Naive thymus-derived CD4-positive, alpha-beta T cell (primary cell): ENCODE data around the gene ARHGEF33. TPM values are rescaled to one million over a fixed set of nuclear protein-coding genes. Genes with fewer than 3 reads are reported as not detected.
A peak's percentile ranks its signal among the peaks of the same experiment; 100 is the strongest.

ENCODE experiments used
- ATAC-seq: fragments of 150-1000 bp; cut with Tn5 transposase; 2 replicates; pipeline ENCODE4 v1.10.0; 2021; ENCODE audit warnings: mild to moderate bottlenecking, moderate library complexity
- CTCF ChIA-PET: fragments of 350-600 bp; sonication (Branson Sonifier 250); formaldehyde crosslinking; loops from one replicate; lab custom pipeline; 2021; ENCODE audit warnings: antibody characterized with exemption; lab: Charles Lee
- POLR2A ChIA-PET: fragments of 350-600 bp; sonication (Branson Sonifier 250); formaldehyde crosslinking; loops from one replicate; lab custom pipeline; 2021; ENCODE audit warnings: antibody characterized with exemption, inconsistent platforms; lab: Charles Lee
- DNase-seq, 9 donors: peaks; one replicate each; pipeline versions ENCODE4 v3.0.0 to v3.0.0-alpha.2; 2020 to 2022; ENCODE audit warnings: mixed read lengths in 1 of 9
- H3K27ac ChIP-seq: one replicate; pipeline ENCODE4 v1.7.0; 2013; ENCODE audit warnings: mild to moderate bottlenecking, low read depth, low read length, moderate library complexity
- H3K27me3 ChIP-seq, 2 donors: one replicate each; pipeline ENCODE4 v1.7.0; 2013; ENCODE audit warnings: low read length in 2 of 2, mild to moderate bottlenecking in 2 of 2, moderate library complexity in 2 of 2; ENCODE audit not compliant: control insufficient read depth in 2 of 2, insufficient read depth in 2 of 2
- H3K36me3 ChIP-seq, 3 experiments: 1 replicate in 2 of 3; 2 replicates in 1 of 3; pipeline ENCODE4 v1.7.0; 2013; ENCODE audit warnings: low read length in 3 of 3, mild to moderate bottlenecking in 3 of 3, moderate library complexity in 1 of 3; ENCODE audit not compliant: insufficient read depth in 3 of 3, control insufficient read depth in 2 of 3
- H3K4me1 ChIP-seq, 2 donors: one replicate each; pipeline ENCODE4 v1.7.0; 2013; ENCODE audit warnings: low read length in 2 of 2, mild to moderate bottlenecking in 2 of 2, moderate library complexity in 1 of 2; ENCODE audit not compliant: control insufficient read depth in 2 of 2, insufficient read depth in 2 of 2
- H3K4me3 ChIP-seq: 2 replicates; pipeline ENCODE4 v1.7.0; 2013; ENCODE audit warnings: mild to moderate bottlenecking, low read length
- H3K9me3 ChIP-seq, 3 experiments: 1 replicate in 2 of 3; 2 replicates in 1 of 3; pipeline ENCODE4 v1.7.0; 2013; ENCODE audit warnings: low read length in 3 of 3; ENCODE audit not compliant: control insufficient read depth in 2 of 3
- H3K27ac Mint-ChIP-seq, 9 donors: one replicate each; pipeline ENCODE4 v1.8.0; 2020 to 2022; ENCODE audit warnings: mixed read lengths in 9 of 9, mild to moderate bottlenecking in 8 of 9, moderate library complexity in 5 of 9, inconsistent platforms in 2 of 9
- H3K27me3 Mint-ChIP-seq, 5 donors: one replicate each; pipeline ENCODE4 v1.8.0; 2021 to 2022; ENCODE audit warnings: mixed read lengths in 5 of 5, mild to moderate bottlenecking in 1 of 5
- H3K36me3 Mint-ChIP-seq, 5 donors: one replicate each; pipeline ENCODE4 v1.8.0; 2020 to 2022; ENCODE audit warnings: mixed read lengths in 5 of 5, mild to moderate bottlenecking in 3 of 5, inconsistent platforms in 1 of 5
- H3K4me1 Mint-ChIP-seq, 7 donors: one replicate each; pipeline ENCODE4 v1.8.0; 2020 to 2022; ENCODE audit warnings: mixed read lengths in 7 of 7, mild to moderate bottlenecking in 3 of 7, inconsistent platforms in 1 of 7
- H3K4me3 Mint-ChIP-seq, 10 donors: one replicate each; pipeline ENCODE4 v1.8.0; 2020 to 2022; ENCODE audit warnings: mild to moderate bottlenecking in 10 of 10, mixed read lengths in 10 of 10, moderate library complexity in 6 of 10, inconsistent platforms in 2 of 10
- H3K9me3 Mint-ChIP-seq, 11 donors: one replicate each; pipeline ENCODE4 v1.8.0; 2020 to 2022; ENCODE audit warnings: mixed read lengths in 11 of 11, mild to moderate bottlenecking in 4 of 11, inconsistent platforms in 1 of 11, moderate library complexity in 1 of 11
- intact Hi-C, 2 donors: fragments of 100-400 bp; cut with micrococcal nuclease; formaldehyde crosslinking; loops; one replicate each; pipeline ENCODE4 v1.15.1; 2023
- polyA plus RNA-seq, 2 donors: library from polyadenylated mRNA; unstranded; fragments of 300-500 nt; fragmentation: Illumina TruSeq; gene quantifications; one replicate each; pipeline ENCODE4 v1.2.3, GENCODE V29; 2021
- total RNA-seq, 6 experiments: library from RNA in 5 of 6; stranded (reverse) in 5 of 6; gene quantifications; 1 replicate in 5 of 6; 2 replicates in 1 of 6; pipeline ENCODE4 v1.2.3 and lab custom pipeline; 2021 to 2026

ARHGEF33 gene
- total and polyA plus RNA-seq, 7 experiments from 2014 or later, result 0.11 to 0.84 (median 0.69) TPM; not detected in 4

DNA sequence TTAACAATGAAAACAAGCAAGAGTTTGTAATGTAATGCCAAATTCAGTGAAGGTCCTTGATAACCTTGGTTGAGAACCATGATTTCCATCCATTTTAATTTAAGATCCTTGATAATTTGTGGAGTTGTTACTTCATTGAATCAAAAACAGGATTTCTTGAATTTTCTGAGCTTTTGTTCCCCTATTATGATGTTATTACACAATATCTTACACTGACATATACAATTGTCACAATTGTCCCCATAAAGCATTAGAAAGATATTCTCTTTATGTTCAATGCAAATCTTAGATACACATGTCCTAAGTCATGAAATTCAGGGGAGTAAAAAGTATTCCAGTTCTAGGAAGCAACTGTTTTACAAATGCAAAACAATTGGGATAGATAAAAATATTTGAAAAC, 83.6 kb downstream of the ARHGEF33 start:
- no peak for ATAC-seq
- Histone ChIP-seq H3K27ac (no peak overlapping the region), H3K9me3 (no peaks in the 10 kb centered on the region), H3K36me3 (no peaks in the 10 kb centered on the region), H3K27me3 (no peaks in the 10 kb centered on the region), H3K4me3 (no peak overlapping the region), H3K4me1 (no peaks in the 10 kb centered on the region)
- no peaks in the 10 kb centered on the region for H3K9me3 Mint-ChIP-seq
- ChIA-PET CTCF (no interaction called here), POLR2A (interaction anchor here (0.6 kb wide), 1 partner anchor 222 kb away, joined by 3 read pairs; no protein-coding TSS in a partner anchor)
- no peak for DNase-seq
- intact Hi-C loops, result no loop called here
- H3K27me3 Mint-ChIP-seq, result peaks cover 0 to 4% (median 0%) of the 10 kb centered on the region in 5 donors
- H3K36me3 Mint-ChIP-seq, result peaks cover 0 to 11% (median 0%) of the 10 kb centered on the region in 5 donors
- peaks cover 0 to 2% (median 0%) of the 10 kb centered on the region in 7 donors for H3K4me1 Mint-ChIP-seq
- no peak overlapping the region for H3K4me3 Mint-ChIP-seq
- no peak overlapping the region for H3K27ac Mint-ChIP-seq

DNA sequence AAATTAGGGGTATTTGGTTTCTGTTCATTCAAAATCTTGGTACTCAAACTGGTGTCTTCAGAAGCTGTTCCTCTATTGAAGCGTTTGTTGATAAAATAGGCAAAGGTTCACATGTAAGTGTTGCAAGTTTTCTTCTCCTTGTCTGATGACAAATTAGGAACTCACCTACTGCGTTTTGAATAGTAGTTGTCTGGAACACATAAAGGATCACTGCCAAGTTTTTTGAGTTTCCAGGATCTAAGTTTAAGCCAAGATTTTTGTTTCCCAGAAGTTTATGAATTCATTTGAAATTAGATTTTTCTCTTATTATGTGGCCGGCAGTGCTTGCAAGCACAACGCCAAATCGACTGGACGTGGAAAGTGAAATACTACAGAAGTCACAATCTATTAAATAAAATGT, 85.4 kb downstream of the ARHGEF33 start:
- POLR2A ChIA-PET, result no interaction called here
- CTCF ChIA-PET, result no interaction called here

DNA sequence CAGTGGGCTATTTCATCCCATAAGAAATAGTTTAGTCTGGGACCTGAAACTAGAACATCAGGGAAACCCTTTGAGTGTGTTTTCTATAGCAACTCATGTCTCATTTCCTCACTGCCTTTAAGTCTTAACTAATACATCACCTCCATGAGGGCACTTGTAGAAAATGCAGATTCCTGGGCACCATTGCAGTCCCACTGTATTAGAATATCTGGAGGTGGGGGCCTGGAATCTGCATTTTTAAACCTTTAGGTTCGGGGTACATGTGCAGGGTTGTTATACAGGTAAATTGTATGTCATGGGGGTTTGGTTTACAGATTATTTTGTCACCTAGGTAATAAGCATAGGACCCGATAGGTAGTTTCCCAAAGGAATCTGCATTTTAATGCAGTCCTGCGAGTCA, 87.4 kb downstream of the ARHGEF33 start:
- no peak overlapping the region for H3K27ac Mint-ChIP-seq
- no peaks in the 10 kb centered on the region for H3K36me3 ChIP-seq
- no peak overlapping the region for H3K27ac ChIP-seq
- no peak overlapping the region for H3K4me3 Mint-ChIP-seq
- no peaks in the 10 kb centered on the region for H3K27me3 ChIP-seq
- ChIA-PET POLR2A (no interaction called here), CTCF (no interaction called here)
- peaks cover 0 to 13% (median 0%) of the 10 kb centered on the region in 5 donors for H3K36me3 Mint-ChIP-seq
- H3K4me1 Mint-ChIP-seq, result peaks cover 0 to 3% (median 0%) of the 10 kb centered on the region in 7 donors
- intact Hi-C loops, result no loop called here
- H3K9me3 Mint-ChIP-seq, result no peaks in the 10 kb centered on the region
- DNase-seq, result no peak
- no peak overlapping the region for H3K4me3 ChIP-seq
- ATAC-seq, result no peak
- H3K4me1 ChIP-seq, result no peaks in the 10 kb centered on the region
- H3K9me3 ChIP-seq, result no peaks in the 10 kb centered on the region
- no peaks in the 10 kb centered on the region for H3K27me3 Mint-ChIP-seq

More for the DNA sequence above, 85.4 kb downstream of the ARHGEF33 start:
- no peak overlapping the region for H3K27ac ChIP-seq
- DNase-seq (no peak), ATAC-seq (no peak)
- no peaks in the 10 kb centered on the region for H3K4me1 ChIP-seq
- no peaks in the 10 kb centered on the region for H3K9me3 Mint-ChIP-seq
- H3K27me3 Mint-ChIP-seq, result peaks cover 0 to 3% (median 0%) of the 10 kb centered on the region in 5 donors
- H3K36me3 Mint-ChIP-seq, result peaks cover 0 to 14% (median 0%) of the 10 kb centered on the region in 5 donors
- H3K4me3 ChIP-seq, result no peak overlapping the region
- no peaks in the 10 kb centered on the region for H3K27me3 ChIP-seq
- no peak overlapping the region for H3K27ac Mint-ChIP-seq
- no peaks in the 10 kb centered on the region for H3K36me3 ChIP-seq
- intact Hi-C loops, result no loop called here
- peaks cover 0 to 3% (median 0%) of the 10 kb centered on the region in 7 donors for H3K4me1 Mint-ChIP-seq
- no peaks in the 10 kb centered on the region for H3K9me3 ChIP-seq
- no peak overlapping the region for H3K4me3 Mint-ChIP-seq

DNA sequence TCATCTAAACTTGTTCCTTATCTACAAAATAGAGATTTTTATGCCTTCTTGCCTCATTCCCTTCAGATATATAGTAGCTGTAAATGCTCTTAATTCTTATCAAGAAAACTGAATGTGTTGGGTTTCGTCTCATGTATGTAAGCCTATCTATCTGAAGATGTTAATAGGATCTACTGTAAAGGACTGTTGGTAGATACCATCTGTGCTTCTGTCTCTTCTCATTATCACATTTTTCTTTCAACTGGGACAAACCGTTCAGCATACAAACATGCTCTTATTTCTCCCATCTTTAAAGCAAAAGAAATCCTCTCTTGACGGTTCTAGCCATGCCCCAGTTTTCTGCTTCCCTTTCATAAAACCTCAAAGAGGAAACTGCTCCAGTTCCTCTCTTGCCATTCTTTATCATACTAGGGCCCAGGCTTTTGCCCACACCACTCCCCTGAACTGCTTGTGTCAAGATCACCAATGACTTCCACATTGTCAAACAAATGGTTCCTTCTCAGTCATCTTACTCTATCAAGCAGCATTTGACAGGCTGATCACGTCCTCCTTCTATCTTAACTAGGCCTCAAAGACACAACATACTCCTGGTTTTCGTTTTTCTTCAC, 88.7 kb downstream of the ARHGEF33 start:
- peaks cover 0 to 16% (median 0%) of the 10 kb centered on the region in 5 donors for H3K36me3 Mint-ChIP-seq
- H3K4me1 Mint-ChIP-seq, result peaks cover 0 to 6% (median 0%) of the 10 kb centered on the region in 7 donors
- ChIA-PET POLR2A (no interaction called here), CTCF (no interaction called here)
- H3K9me3 Mint-ChIP-seq, result no peaks in the 10 kb centered on the region
- intact Hi-C loops, result no loop called here
- Histone ChIP-seq H3K27ac (no peak overlapping the region), H3K27me3 (no peaks in the 10 kb centered on the region), H3K36me3 (no peaks in the 10 kb centered on the region), H3K9me3 (no peaks in the 10 kb centered on the region), H3K4me1 (no peaks in the 10 kb centered on the region), H3K4me3 (no peak overlapping the region)
- ATAC-seq (peak; percentile 50), DNase-seq (no peak)
- H3K27me3 Mint-ChIP-seq, result no peaks in the 10 kb centered on the region
- no peak overlapping the region for H3K4me3 Mint-ChIP-seq
- H3K27ac Mint-ChIP-seq, result peak overlapping the region in 2 of 9 donors; percentile 24 to 49

DNA sequence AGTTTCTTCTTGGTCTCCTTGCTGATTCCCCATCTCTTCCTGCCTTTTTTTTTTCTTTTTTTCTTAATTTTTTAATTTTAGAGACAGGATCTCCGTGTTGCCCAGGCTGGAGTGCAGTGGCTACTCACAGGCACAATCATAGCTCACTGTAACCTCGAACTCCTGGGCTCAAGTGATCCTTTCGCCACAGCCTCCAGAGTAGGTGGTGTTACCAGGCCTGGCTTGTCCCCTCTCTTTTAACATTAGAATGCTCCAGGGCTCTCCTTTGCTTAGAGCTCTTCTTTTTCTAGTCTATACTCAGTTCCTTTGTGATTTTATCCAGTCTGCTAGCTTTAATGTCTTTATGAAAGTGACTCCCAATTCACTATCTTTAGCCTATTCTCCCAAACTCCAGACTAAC, 89.2 kb downstream of the ARHGEF33 start:
- Mint-ChIP-seq H3K36me3 (peaks cover 0 to 20% (median 0%) of the 10 kb centered on the region in 5 donors), H3K9me3 (no peaks in the 10 kb centered on the region), H3K27me3 (no peaks in the 10 kb centered on the region), H3K4me1 (peaks cover 0 to 6% (median 0%) of the 10 kb centered on the region in 7 donors), H3K27ac (peak overlapping the region in 2 of 9 donors; percentile 0 to 6), H3K4me3 (no peak overlapping the region)
- H3K27ac ChIP-seq, result no peak overlapping the region
- no peak for DNase-seq
- no peak overlapping the region for H3K4me3 ChIP-seq
- H3K36me3 ChIP-seq, result no peaks in the 10 kb centered on the region
- no peaks in the 10 kb centered on the region for H3K27me3 ChIP-seq
- H3K9me3 ChIP-seq, result no peaks in the 10 kb centered on the region
- H3K4me1 ChIP-seq, result no peaks in the 10 kb centered on the region
- ChIA-PET CTCF (no interaction called here), POLR2A (no interaction called here)
- no peak for ATAC-seq
- intact Hi-C loops, result no loop called here

DNA sequence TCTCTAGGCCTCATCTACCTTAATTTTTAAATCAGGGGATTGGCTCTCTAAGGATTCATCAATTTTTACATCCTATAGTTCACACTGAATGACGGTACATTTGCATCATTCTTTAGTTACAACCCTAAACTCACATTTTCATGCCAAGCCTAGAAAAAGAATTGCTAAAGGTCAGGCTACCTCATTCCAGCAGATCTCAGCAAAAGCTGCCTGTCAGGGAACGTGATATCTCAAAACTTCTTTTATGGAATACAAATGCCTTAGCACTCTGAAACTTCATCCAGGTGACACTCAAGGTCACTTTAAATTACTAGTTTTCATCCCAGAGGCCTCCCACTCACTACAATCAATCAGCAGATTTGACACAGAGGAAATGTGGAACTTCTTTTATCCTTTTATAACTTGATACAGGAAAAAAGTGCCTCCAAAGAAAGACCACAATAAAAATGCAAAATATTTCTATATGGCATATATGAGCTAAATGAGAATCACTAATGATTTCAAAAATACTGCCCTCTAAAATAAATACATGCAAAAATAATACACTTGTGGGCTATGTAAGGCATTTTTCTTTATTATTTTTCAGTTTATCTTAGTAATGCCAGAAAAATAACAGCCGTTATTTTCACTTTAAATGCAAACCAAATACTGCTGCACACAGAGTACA, 91.5 kb downstream of the ARHGEF33 start:
- H3K4me1 ChIP-seq, result no peaks in the 10 kb centered on the region
- intact Hi-C loops, result loop anchor here in 1 of 2 donors (5.0 kb wide), 1 partner anchor 36 kb away; no protein-coding TSS in a partner anchor
- H3K4me3 Mint-ChIP-seq, result no peak overlapping the region
- H3K27ac Mint-ChIP-seq, result no peak overlapping the region
- ATAC-seq, result no peak
- CTCF ChIA-PET, result interaction anchor here (0.7 kb wide), 1 partner anchor 140 kb away, joined by 3 read pairs; no protein-coding TSS in a partner anchor
- H3K4me3 ChIP-seq, result no peak overlapping the region
- H3K27me3 Mint-ChIP-seq, result no peaks in the 10 kb centered on the region
- peaks cover 3 to 29% (median 13%) of the 10 kb centered on the region in 5 donors for H3K36me3 Mint-ChIP-seq
- H3K9me3 Mint-ChIP-seq, result no peaks in the 10 kb centered on the region
- H3K27ac ChIP-seq, result no peak overlapping the region
- H3K4me1 Mint-ChIP-seq, result peaks cover 0 to 11% (median 0%) of the 10 kb centered on the region in 7 donors
- peaks cover 0 to 7% (median 0%) of the 10 kb centered on the region in 3 experiments for H3K36me3 ChIP-seq
- no peaks in the 10 kb centered on the region for H3K27me3 ChIP-seq
- POLR2A ChIA-PET, result no interaction called here
- no peaks in the 10 kb centered on the region for H3K9me3 ChIP-seq
- DNase-seq, result no peak
